Activated CD4-positive, alpha-beta T cell treated with anti-CD3 and anti-CD28 coated beads, Interleukin-10, Interleukin-2, amounts not matched to agents 100 ng/mL and 50 ng/mL, durations not matched to agents 16 hours and 8 hours (primary cell): ENCODE data around the gene MYL5.

Experiments used
- DNase-seq: peaks from one replicate; pipeline ENCODE4 v3.0.0-alpha.2; 2020

Gene MYL5

GRCh38 chr4:675036-675882, 917 bp downstream of the MYL5 start:
- DNase-seq: no peak

DNA sequence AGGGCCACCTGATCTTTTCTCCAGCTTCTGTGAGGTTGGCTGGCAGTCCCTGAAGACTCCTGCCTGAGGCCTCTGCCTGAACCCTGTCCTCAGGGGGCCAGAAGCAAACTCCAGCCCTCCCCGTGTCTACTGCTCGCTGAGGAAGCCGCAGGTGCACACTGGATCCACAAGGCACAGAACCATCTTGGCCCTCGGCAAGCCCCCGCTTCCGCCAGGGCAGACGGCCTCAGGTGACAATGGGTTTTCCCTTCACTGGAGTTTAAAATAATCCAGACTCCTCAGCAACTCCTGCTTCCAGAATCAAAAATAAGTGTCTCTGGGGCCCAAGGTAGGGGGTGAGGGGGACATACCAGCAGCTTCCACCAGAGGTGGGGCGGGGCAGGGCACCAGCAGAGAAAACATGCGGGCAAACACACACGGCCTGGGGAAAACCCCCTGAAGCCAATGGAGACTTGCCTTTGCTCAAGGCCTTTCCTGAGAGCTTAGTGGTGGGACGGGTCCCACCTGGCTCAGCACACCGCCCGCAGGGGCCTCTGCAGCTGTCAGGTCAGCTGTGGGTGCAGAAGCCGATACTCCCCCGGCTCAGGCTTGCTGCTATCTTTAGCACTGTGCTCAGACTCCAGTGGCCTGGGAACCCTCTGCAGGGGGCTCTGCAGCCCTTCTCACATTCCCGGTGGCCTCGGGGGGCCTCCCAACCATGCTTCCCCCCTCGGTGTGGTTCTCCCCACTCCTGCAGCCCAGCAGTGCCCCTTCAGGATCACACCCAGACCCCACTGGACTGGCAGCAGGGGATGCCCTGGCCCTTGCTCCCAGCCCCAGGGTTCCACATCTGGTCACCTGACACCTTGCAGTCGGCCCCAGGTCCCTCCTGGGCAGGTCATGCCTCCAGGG, 1.9 kb downstream of the MYL5 start:
- no peak for DNase-seq

DNA sequence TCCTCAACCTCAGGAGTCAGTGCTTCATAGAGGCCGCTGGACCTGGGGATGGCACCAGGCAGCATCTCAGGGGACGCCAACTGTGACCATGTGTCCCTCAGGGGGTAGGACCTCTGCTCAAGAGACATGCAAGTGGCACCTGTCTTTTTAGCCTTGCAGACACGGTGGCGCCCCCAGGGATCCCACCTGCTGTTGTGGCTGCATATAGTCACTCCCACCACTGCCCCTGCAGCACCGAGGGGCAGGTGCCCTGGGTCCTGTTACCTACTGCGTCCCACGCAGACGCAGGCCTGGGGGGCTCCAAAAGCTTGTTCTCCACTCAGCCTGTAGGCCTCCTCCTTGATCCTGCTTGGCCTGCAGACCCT, 2.5 kb downstream of the MYL5 start:
- no peak for DNase-seq

DNA sequence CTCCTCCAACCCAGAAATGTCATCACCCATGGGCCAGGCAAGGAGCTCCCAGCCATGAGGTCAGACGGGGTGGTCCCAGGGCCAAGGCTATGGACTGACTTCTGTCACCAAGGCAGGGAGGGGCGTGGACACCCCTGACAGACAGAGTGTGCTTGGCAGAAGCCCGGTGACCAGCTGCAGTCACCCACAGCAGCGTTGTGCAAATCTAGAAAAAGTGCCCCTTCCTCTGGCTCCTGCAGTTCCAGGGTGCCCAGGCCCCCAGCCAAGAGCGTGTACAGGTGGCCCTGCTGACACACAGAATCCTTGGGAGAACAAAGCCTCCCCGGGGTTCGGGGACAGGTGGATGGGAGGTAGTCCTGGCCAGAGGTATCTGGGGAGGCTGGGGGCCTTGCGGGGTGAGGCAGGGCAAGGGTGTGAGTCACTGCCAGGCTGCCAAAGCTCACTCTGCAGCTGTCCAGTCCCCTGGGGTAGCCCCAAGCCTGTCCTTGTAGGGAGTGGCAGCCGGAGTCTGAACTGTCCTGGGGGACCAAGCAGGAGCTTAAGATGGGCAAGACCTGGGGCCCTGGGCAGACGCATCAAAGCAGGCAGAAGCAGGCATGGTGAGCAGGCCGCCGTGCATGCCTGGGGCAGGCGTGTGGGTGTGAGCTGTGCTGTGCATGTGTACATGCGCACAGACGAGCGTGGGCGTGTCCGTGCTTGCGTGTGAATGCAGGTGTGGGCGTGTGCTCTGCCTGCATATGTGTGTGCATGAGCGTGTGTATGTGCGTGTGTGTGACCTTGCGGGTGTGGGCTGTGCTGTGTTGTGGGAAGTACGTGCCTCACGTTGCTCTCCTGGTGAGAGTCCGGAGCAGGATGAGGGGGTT, 3.3 kb downstream of the MYL5 start:
- no peak for DNase-seq

DNA sequence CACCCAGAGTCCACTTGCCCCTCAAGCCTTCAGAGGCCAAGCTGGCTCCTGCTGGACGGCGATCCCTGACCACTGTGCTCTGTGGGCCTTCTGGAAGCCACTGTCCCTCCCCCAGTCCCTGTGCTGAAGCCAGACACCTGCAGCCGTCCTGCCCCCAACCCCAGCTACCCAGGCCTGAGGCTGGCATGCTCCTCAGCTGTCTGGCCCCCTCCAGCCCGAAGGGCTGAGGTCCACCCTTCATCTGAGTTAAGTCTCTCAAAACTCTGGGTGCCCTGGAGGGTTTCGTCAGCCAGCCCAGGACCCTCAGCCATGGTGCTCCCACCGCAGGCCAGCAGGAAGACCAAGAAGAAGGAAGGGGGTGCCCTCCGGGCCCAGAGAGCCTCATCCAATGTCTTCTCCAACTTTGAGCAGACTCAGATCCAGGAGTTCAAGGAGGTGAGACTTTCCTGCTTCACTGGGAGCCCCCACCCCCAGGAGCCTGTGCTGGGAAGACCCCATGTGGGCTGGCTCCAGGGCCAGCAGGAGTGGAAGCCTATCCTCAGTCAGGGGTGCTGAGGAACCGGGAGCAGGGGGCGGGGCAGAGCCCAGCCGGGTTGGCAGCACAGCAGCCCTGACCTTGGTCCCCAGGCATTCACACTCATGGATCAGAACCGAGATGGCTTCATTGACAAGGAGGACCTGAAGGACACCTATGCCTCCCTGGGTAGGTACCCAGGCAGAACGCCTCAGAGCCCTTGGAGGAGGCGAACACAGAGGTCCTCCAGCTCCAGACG, 4.2 kb downstream of the MYL5 start:
- no peak for DNase-seq

DNA sequence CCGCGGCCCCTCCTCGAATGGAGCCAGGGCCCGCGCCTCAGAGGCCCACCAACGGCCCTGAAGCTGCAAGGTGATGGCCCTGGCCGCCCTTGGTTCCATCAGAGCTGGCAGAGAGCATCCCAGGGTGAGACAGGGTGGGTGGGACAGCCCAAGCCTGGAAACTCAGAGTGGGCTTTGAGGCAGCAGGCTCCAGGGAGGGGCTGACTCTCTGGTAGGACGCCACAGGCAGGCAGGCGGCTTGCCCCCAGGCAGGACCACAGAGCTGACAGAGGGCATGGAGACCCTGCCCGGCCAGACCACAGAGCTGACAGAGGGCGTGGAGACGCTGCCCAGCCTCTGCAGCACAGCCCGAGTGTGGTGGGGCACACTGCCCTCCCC, 4.8 kb downstream of the MYL5 start:
- no peak for DNase-seq

GRCh38 chr4:679629-680028, 5.3 kb downstream of the MYL5 start:
- no peak for DNase-seq

GRCh38 chr4:680091-680490, 5.7 kb downstream of the MYL5 start:
- DNase-seq: no peak

GRCh38 chr4:680551-680927, 6.2 kb downstream of the MYL5 start:
- DNase-seq: no peak

- DNase-seq: peak; percentile 72
These were observed 6.7 kb downstream of the MYL5 start for GRCh38 chr4:680928-681645.

DNA sequence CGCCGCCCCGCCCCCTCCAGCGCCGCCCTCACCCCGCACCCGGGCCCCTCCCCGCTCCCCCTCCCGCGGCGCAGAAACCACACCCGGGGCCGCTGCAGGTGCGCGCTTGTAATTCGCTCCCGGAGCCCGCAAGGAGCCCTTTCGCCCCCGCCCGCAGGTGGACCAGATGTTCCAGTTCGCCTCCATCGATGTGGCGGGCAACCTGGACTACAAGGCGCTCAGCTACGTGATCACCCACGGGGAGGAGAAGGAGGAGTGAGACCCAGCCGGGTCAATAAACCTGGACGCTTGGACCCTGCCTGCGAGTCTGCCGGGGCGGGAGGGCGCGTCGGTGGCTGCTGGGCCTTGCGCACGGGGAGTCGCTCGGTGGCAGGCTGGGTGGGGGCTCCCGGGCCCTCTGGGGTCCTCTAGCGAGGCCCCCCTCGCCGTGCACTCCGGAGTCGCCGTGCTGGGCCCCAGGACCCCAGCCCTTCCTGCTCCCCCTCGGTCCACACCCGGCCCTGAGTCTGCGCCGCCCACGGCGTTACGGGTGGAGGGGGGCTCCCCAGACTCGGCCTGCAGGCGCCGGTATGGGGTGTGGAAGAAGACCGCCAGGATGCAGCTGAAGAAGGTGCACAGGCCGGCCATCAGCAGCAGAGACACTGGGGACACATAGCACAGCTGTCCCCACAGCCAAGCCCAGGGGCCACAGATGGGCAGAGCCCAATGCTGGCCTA, 7.6 kb downstream of the MYL5 start:
- peak; percentile 38 for DNase-seq

GRCh38 chr4:682490-683172, 8.3 kb downstream of the MYL5 start:
- no peak for DNase-seq

GRCh38 chr4:683247-683897, 9.0 kb downstream of the MYL5 start:
- no peak for DNase-seq

- DNase-seq: peak; percentile 51
These were observed 9.8 kb downstream of the MYL5 start for GRCh38 chr4:683982-684622.

DNA sequence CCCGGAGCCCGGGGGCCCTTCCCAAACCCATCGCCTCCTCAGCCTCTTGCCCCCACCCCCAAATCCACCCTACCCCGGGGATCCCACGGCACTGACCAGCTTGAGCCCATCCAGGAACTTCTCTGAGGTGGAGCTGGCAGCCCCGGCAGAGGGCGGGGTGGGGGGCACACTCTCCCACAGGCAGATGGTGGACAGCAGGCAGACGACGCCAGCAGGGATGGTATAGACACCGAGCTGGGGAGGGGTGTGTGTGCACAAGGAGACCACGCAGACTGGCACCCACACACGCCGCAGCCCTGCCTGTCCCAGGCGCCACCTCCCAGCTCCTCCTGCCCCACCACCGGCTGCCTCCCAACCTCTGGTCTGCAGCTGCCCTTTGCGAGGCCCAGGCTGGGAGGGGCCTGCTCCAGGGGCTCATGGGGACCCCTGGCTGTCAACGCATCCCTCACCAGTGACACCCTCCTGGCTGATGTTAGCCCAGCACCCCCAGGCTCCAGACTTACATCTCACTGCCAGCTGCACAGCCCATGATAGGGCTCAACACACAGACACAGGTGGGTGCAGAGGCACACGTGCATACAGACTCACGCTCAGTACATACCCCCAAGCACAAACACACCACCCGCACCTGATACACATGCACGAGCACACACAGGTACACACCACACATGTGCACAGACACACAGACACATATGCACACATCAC, 10.4 kb downstream of the MYL5 start:
- DNase-seq: no peak

GRCh38 chr4:685679-686412, 11.5 kb downstream of the MYL5 start:
- no peak for DNase-seq

DNA sequence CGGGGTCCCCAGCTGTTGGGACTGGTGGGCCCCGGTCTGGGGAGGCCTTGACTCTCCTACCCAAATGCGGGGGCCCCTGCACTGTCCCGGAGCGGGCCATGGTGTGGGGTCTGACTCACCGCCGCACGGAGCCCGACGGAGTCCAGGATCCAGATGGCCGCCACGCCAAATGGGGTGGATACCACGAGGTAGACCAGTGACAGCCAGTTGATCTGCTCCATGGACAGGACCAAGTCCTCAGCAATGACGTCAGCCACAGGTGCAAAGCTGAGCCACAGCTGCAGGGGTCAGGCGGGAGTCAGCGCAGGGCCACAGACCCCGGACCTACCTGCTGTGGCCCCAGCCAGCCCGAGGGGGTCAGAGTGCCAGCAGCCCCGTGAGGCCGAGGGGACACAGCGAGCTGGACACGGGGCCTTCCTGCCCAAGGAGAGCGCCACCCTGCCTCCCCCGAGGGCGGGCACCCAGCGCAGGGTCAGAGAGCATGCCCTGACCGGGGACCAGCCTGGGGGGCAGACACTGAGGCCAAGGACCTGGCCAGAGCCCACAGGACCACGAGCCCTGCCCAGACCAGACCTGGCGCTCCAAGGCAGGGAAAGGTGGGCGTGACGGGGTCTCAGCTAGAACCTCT, 12.2 kb downstream of the MYL5 start:
- no peak for DNase-seq
